HFF-Myc (cell line): ENCODE results near the gene ZNF485.
A peak's percentile ranks its signal among the peaks of the same experiment; 100 is the strongest.

Source experiments
- DNase-seq: peaks from one replicate; pipeline ENCODE4 v3.0.0-alpha.2; 2011; ENCODE audit warnings: low read depth; ENCODE audit errors: extremely low read depth
- H3K4me3 ChIP-seq: replicated peaks from 2 replicates; pipeline ENCODE4 v1.5.1; 2011; ENCODE audit warnings: low read depth, mild to moderate bottlenecking, control low read depth, low read length
- CTCF ChIP-seq: IDR thresholded peaks from 2 replicates; pipeline ENCODE4 v1.5.1; 2012; ENCODE audit warnings: mild to moderate bottlenecking, low read depth, low read length, control low read depth; ENCODE audit errors: missing control alignments

The ZNF485 gene

GRCh38 chr10:43605850-43606322 is 352 bp upstream of the ZNF485 start:
- TF ChIP-seq CTCF: no peak
- peak overlapping the region; percentile 56 for H3K4me3 ChIP-seq
- no peak for DNase-seq

- no peak for DNase-seq
- no peak for TF ChIP-seq CTCF
- H3K4me3 ChIP-seq: peak overlapping the region; percentile 56
These were observed 948 bp downstream of the ZNF485 start for GRCh38 chr10:43607199-43607573.

GRCh38 chr10:43610636-43611035 is 4.4 kb downstream of the ZNF485 start:
- no peak for DNase-seq
- H3K4me3 ChIP-seq: no peak overlapping the region
- TF ChIP-seq CTCF: no peak

GRCh38 chr10:43616697-43617370 is 10.6 kb downstream of the ZNF485 start:
- no peak for TF ChIP-seq CTCF
- no peak for DNase-seq
- no peak overlapping the region for H3K4me3 ChIP-seq

- no peak for DNase-seq
- no peak for TF ChIP-seq CTCF
- no peak overlapping the region for H3K4me3 ChIP-seq
These were observed 13.1 kb downstream of the ZNF485 start for GRCh38 chr10:43619368-43619767.

- H3K4me3 ChIP-seq: no peak overlapping the region
- no peak for DNase-seq
- no peak for TF ChIP-seq CTCF
These were observed 15.8 kb downstream of the ZNF485 start for GRCh38 chr10:43622038-43622437.

GRCh38 chr10:43623351-43623750 is 17.1 kb downstream of the ZNF485 start:
- TF ChIP-seq CTCF: no peak
- H3K4me3 ChIP-seq: no peak overlapping the region
- DNase-seq: no peak
